ENCODE measurements around the gene IQCN.

Gene IQCN

DNA sequence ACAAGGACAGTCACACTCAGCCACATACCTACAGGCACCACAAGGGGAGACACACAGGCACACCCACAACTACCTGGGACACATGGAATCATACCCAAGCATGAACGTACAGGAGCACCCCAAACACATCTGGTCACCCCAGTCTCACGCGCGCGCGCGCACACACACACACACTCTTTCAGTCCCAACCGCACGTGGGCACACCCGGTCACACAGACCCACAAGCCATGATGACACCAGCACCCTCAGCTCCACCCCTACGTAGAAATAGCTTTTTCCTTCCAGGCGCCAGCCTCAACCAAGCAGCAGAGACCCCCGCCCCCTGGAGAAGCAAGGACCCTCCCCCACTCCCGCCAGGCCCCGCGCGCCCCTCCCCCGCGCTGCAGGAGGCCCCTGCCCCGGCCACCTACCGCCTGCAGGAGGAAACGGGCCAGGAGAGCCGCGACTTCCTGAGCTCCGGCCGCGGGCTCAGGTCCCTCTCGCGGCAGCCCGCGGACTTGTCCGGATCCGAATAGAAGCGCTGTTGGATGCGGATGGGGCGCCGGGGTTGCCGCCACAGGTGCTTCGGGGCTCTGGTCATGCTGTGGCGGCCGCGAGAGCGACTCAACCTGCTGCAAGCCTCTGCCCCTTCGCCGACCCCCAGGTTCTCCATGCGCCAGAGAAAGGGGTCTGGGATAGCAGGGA, 41.6 kb downstream of the IQCN start:
- H3K27ac ChIP-seq (replicated peaks), result no peak overlapping the region

DNA sequence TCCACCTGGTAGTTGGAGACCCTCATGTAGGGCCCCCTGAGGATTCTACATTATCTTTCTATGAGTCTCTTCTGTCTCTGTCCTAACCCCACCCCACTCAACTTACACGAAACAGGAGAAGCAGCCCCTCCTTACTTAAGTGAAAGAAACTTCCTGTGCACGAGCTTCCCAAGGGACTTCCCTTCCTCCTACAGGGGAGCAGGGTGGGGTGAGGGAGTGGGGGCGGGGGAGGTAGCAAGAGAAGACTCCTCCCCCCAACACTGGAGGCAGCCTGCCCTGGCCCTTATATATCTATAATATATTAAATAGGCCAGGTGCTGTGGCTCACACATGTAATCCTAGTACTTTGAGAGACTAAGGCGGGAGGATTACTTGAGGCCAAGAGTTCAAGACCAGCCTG, 42.5 kb downstream of the IQCN start:
- no peak overlapping the region for H3K4me3 ChIP-seq (replicated peaks; ENCODE audit: insufficient read depth, low read length)
- no peak for DNase-seq (ENCODE audit: low read depth in 1 of 2, low spot score in 1 of 2)
- TF ChIP-seq, protein P1, sequence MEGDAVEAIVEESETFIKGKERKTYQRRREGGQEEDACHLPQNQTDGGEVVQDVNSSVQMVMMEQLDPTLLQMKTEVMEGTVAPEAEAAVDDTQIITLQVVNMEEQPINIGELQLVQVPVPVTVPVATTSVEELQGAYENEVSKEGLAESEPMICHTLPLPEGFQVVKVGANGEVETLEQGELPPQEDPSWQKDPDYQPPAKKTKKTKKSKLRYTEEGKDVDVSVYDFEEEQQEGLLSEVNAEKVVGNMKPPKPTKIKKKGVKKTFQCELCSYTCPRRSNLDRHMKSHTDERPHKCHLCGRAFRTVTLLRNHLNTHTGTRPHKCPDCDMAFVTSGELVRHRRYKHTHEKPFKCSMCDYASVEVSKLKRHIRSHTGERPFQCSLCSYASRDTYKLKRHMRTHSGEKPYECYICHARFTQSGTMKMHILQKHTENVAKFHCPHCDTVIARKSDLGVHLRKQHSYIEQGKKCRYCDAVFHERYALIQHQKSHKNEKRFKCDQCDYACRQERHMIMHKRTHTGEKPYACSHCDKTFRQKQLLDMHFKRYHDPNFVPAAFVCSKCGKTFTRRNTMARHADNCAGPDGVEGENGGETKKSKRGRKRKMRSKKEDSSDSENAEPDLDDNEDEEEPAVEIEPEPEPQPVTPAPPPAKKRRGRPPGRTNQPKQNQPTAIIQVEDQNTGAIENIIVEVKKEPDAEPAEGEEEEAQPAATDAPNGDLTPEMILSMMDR (IDR thresholded peaks at IDR 0.05; ENCODE audit: insufficient read depth, low read length), result no peak
- TF ChIP-seq GABPA (IDR thresholded peaks at IDR 0.05; ENCODE audit: low read depth) (no peak), SPI1 (IDR thresholded peaks at IDR 0.05; ENCODE audit: borderline replicate concordance, low read depth) (no peak), POLR2AphosphoS5 (IDR thresholded peaks at IDR 0.05; ENCODE audit: low read depth) (no peak)
- TF ChIP-seq, protein P2, sequence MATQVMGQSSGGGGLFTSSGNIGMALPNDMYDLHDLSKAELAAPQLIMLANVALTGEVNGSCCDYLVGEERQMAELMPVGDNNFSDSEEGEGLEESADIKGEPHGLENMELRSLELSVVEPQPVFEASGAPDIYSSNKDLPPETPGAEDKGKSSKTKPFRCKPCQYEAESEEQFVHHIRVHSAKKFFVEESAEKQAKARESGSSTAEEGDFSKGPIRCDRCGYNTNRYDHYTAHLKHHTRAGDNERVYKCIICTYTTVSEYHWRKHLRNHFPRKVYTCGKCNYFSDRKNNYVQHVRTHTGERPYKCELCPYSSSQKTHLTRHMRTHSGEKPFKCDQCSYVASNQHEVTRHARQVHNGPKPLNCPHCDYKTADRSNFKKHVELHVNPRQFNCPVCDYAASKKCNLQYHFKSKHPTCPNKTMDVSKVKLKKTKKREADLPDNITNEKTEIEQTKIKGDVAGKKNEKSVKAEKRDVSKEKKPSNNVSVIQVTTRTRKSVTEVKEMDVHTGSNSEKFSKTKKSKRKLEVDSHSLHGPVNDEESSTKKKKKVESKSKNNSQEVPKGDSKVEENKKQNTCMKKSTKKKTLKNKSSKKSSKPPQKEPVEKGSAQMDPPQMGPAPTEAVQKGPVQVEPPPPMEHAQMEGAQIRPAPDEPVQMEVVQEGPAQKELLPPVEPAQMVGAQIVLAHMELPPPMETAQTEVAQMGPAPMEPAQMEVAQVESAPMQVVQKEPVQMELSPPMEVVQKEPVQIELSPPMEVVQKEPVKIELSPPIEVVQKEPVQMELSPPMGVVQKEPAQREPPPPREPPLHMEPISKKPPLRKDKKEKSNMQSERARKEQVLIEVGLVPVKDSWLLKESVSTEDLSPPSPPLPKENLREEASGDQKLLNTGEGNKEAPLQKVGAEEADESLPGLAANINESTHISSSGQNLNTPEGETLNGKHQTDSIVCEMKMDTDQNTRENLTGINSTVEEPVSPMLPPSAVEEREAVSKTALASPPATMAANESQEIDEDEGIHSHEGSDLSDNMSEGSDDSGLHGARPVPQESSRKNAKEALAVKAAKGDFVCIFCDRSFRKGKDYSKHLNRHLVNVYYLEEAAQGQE (IDR thresholded peaks at IDR 0.05; ENCODE audit: insufficient replicate concordance, low read depth), result no peak

More for the DNA sequence above, 41.6 kb downstream of the IQCN start:
- no peak for DNase-seq (ENCODE audit: low read depth in 1 of 2, low spot score in 1 of 2)
- TF ChIP-seq SPI1 (IDR thresholded peaks at IDR 0.05; ENCODE audit: borderline replicate concordance, low read depth) (no peak), POLR2AphosphoS5 (IDR thresholded peaks at IDR 0.05; ENCODE audit: low read depth) (no peak), GABPA (IDR thresholded peaks at IDR 0.05; ENCODE audit: low read depth) (no peak)
- TF ChIP-seq, protein P2 (IDR thresholded peaks at IDR 0.05; ENCODE audit: insufficient replicate concordance, low read depth), result no peak
- TF ChIP-seq, protein P1 (IDR thresholded peaks at IDR 0.05; ENCODE audit: insufficient read depth, low read length), result no peak
- H3K27me3 ChIP-seq (ENCODE audit: insufficient read depth, poor library complexity, severe bottlenecking), result no peaks in the 10 kb centered on the region
- no peak overlapping the region for H3K4me3 ChIP-seq (replicated peaks; ENCODE audit: insufficient read depth, low read length)

DNA sequence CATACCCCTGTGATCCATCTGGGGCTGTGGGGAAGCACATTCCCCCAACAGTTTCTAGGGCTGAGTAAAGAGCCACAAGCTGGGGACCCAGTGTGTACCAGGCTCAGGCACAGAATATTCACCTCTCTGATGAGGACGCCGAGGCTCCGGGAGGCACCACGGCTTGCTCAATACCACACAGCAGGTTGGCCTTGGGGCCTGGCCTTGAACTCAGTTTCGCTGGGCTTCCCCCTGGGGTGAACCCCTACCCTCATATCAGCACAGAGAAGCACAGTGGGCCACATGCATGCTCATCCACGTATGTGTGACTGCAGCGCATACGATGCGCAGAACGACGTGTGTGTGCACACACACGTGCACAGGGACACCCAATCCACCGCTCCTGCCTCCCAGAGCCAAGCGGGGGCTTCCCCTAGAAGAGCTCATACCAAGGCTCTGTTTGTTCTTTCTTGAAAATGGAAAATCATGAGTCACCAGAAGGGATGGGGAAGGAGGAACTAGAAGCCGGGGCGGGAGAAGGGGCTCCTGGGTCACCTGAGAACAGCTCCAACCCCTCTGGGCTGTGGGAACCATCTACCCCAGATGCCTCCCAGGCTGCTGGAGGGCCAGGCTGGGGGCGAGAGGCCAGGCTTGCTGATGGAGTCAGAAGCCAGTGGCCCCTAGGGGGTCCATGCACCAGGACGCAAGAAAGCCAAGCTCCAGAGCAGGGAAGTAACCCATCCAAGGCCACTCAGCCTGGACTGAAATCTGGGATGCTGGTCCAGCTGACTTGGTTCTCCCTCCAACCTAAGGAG, 43.1 kb downstream of the IQCN start:
- no peak overlapping the region for H3K27ac ChIP-seq (replicated peaks)
- DNase-seq (ENCODE audit: low read depth in 1 of 2, low spot score in 1 of 2), result no peak
- TF ChIP-seq SPI1 (IDR thresholded peaks at IDR 0.05; ENCODE audit: borderline replicate concordance, low read depth) (no peak), POLR2AphosphoS5 (IDR thresholded peaks at IDR 0.05; ENCODE audit: low read depth) (no peak), GABPA (IDR thresholded peaks at IDR 0.05; ENCODE audit: low read depth) (no peak)
- TF ChIP-seq, protein P1 (IDR thresholded peaks at IDR 0.05; ENCODE audit: insufficient read depth, low read length), result no peak
- TF ChIP-seq, protein P2 (IDR thresholded peaks at IDR 0.05; ENCODE audit: insufficient replicate concordance, low read depth), result no peak
- peaks cover 6% of the 10 kb centered on the region for H3K27me3 ChIP-seq (ENCODE audit: insufficient read depth, poor library complexity, severe bottlenecking)
- no peak overlapping the region for H3K4me3 ChIP-seq (replicated peaks; ENCODE audit: insufficient read depth, low read length)

More for the DNA sequence above, 42.5 kb downstream of the IQCN start:
- Histone ChIP-seq H3K27me3 (ENCODE audit: insufficient read depth, poor library complexity, severe bottlenecking) (peaks cover 2% of the 10 kb centered on the region), H3K27ac (replicated peaks) (no peak overlapping the region)
